HG03039 (cell line): ENCODE results near the gene CABP1.

Experiments used
- ATAC-seq: cut with Tn5 transposase; IDR thresholded peaks from one replicate; pipeline ENCODE4 v1.9.1; 2021; ENCODE audit warnings: mild to moderate bottlenecking, moderate library complexity; ENCODE audit not compliant: unreplicated experiment

The CABP1 gene

GRCh38 chr12:120630104-120630892, 10.1 kb upstream of the CABP1 start:
- ATAC-seq = no peak

GRCh38 chr12:120631097-120631496, 9.3 kb upstream of the CABP1 start:
- no peak for ATAC-seq

- peak; percentile 34 for ATAC-seq
These were observed 721 bp downstream of the CABP1 start for GRCh38 chr12:120640861-120641833.

DNA sequence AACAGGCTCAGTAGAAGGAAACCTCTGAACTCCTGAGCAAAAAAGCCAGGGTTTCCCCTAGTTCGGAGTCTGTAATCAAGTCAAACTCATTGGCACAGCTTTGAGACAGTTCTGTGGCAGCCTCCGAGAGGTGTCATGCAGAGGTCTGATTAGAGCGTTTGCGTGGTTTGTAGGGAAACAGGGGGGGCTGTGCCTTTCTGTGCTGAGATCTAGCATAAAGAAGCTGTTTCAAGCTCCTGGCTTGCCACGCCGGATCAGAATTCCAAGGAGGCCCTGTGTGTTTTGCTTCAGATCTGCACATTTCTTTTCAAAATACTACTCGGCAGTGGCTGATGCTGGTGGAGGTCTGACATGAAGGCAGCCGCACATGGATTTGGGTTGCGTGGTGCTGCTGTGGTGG, 1.7 kb downstream of the CABP1 start:
- ATAC-seq = no peak

- ATAC-seq = no peak
These were observed 2.4 kb downstream of the CABP1 start for GRCh38 chr12:120642826-120643225.

- ATAC-seq = no peak
These were observed 3.1 kb downstream of the CABP1 start for GRCh38 chr12:120643574-120643973.

DNA sequence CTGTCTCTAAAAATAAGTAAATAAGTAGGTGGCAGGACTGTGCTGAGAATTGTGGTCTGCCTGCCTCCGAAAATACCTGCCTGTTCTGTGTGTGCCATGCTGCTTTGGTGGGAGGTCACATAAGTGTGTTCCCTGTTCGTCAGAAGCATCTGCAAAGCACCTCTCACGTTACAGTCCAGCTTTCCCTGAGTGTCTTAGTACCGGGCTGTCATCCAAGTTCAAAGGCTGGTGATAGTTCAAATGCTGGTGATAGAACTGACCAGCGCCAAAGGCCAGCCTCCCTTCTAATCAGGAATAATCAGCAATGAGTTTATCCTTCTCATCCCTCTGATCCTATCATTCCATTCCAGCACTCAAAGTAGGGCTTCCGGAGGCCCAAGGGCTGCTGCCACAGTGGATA, 5.6 kb downstream of the CABP1 start:
- no peak for ATAC-seq

DNA sequence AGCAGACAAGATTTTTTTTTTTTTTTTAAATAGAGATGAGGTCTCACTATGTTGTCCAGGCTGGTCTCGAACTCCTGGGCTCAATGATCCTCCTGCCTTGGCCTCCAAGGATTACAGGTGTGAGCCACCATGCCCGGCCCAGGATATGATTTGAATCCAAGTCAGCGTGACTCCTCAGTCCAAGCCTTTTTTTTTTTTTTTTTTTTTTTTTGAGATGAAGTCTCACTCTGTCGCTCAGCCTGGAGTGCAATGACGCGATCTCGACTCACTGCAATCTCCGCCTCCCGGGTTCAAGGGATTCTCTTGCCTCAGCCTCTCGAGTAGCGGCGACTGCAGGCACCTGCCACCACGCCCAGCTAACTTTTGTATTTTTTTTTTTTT, 6.9 kb downstream of the CABP1 start:
- no peak for ATAC-seq

- ATAC-seq = no peak
These were observed 9.2 kb downstream of the CABP1 start for GRCh38 chr12:120649442-120650232.

GRCh38 chr12:120650233-120650690, 9.8 kb downstream of the CABP1 start:
- ATAC-seq = no peak

- ATAC-seq = no peak
These were observed 11.4 kb downstream of the CABP1 start for GRCh38 chr12:120651821-120652220.

GRCh38 chr12:120652656-120653435, 12.4 kb downstream of the CABP1 start:
- no peak for ATAC-seq

DNA sequence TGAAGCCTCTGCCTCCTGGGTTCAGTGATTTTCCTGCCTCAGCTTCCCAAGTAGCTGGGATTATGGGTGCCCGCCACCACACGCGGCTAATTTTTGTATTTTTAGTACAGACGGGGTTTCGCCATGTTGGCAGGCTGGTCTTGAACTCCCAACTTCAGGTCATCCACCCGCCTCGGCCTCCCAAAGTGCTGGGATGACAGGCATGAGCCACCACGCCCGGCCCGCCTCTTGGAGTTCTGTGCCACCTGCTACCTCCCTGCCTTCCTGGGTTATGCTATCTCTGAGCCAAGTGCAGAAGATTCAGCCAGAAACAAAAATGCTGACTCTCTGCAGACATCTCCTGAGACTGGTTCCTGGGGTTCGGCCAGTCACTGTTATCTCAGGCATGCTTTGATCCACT, 13.2 kb downstream of the CABP1 start:
- ATAC-seq = no peak

- no peak for ATAC-seq
These were observed 14.2 kb downstream of the CABP1 start for GRCh38 chr12:120654656-120655055.

DNA sequence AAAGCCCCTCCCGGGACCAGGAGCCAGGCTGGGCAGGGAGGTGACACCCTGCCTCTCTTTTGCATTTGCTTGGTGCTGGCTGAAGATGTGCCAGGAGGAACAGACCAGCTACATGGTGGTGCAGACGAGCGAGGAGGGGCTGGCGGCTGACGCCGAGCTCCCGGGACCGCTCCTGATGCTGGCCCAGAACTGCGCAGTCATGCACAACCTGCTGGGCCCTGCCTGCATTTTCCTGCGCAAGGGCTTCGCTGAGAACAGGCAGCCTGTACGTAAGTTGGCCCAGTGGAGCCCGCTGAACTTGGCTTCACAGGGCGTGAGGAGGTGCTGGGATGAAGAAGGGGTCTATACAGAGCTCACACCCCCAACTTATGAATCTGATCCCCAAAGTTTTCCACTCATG, 15.6 kb downstream of the CABP1 start:
- no peak for ATAC-seq

GRCh38 chr12:120658286-120659150, 18.1 kb downstream of the CABP1 start:
- ATAC-seq = no peak

GRCh38 chr12:120659151-120659525, 18.7 kb downstream of the CABP1 start:
- no peak for ATAC-seq

- no peak for ATAC-seq
These were observed 21.0 kb downstream of the CABP1 start for GRCh38 chr12:120661432-120661831.

DNA sequence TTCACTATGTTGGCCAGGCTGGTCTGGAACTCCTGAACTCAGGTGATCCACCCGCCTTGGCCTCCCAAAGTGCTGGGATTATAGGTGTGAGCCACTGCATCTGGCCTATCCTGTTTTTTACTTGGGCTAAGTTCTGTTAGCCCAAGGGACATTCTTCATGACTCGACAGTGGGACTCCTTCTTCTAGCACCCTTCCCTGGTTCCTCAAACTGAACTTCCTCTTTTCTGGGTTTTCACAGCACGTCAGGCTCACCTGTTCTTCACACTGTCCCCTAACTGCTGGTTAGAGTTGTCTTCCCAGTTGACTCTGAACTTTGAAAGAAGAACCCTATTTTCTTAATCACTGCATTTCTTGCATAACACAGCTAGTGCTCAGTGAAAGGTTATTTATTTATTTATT, 22.5 kb downstream of the CABP1 start:
- ATAC-seq = no peak
